Smooth muscle cell (in vitro differentiated cells): ENCODE measurements around the gene BTG1. TPM values are rescaled to one million over a fixed set of nuclear protein-coding genes. Genes with fewer than 3 reads are reported as not detected.

Experiments
- DNase-seq: peaks from one replicate; lab custom pipeline; 2025; ENCODE audit not compliant: unreplicated experiment; lab: John Stamatoyannopoulos, UW
- H2AFZ ChIP-seq: fragments of 200-600 bp; sonication (generic); 2 replicates; pipeline ENCODE4 v1.6.0; 2016; ENCODE audit warnings: antibody characterized with exemption, low read depth, mild to moderate bottlenecking
- H3F3A ChIP-seq: fragments of 200-600 bp; sonication (generic); 2 replicates; pipeline ENCODE4 v1.6.0; 2017; ENCODE audit warnings: antibody characterized with exemption, low read depth
- H3K27ac ChIP-seq: fragments of 200-600 bp; sonication (generic); 2 replicates; pipeline ENCODE4 v1.5.1; 2016; ENCODE audit warnings: low read depth, mild to moderate bottlenecking
- H3K27me3 ChIP-seq: fragments of 200-600 bp; sonication (generic); 2 replicates; pipeline ENCODE4 v1.6.1; 2016; ENCODE audit warnings: low read depth, mild to moderate bottlenecking
- H3K36me3 ChIP-seq: fragments of 200-600 bp; sonication (generic); 2 replicates; pipeline ENCODE4 v1.5.1; 2016; ENCODE audit warnings: low read depth
- H3K4me1 ChIP-seq: fragments of 200-600 bp; sonication (generic); 2 replicates; pipeline ENCODE4 v1.5.1; 2016; ENCODE audit warnings: low read depth
- H3K4me2 ChIP-seq: fragments of 200-600 bp; sonication (generic); 2 replicates; pipeline ENCODE4 v1.6.0; 2016; ENCODE audit warnings: mild to moderate bottlenecking
- H3K4me3 ChIP-seq: fragments of 200-600 bp; sonication (generic); 2 replicates; pipeline ENCODE4 v1.5.1; 2016; ENCODE audit warnings: mild to moderate bottlenecking
- H3K79me2 ChIP-seq: fragments of 200-600 bp; sonication (generic); 2 replicates; pipeline ENCODE4 v1.6.0; 2016; ENCODE audit warnings: low read depth, mild to moderate bottlenecking
- H3K9ac ChIP-seq: fragments of 200-600 bp; sonication (generic); 2 replicates; pipeline ENCODE4 v1.6.0; 2016; ENCODE audit warnings: low read depth
- H3K9me3 ChIP-seq: fragments of 200-600 bp; sonication (generic); replicated peaks from 2 replicates; pipeline ENCODE4 v1.5.1; 2016; ENCODE audit warnings: low read depth
- H4K20me1 ChIP-seq: fragments of 200-600 bp; sonication (generic); 2 replicates; pipeline ENCODE4 v1.6.0; 2016; ENCODE audit warnings: low read depth
- WGBS: methylation state at CpG from one replicate; pipeline ENCODE4 v1.1.7; 2016; ENCODE audit warnings: low lambda C conversion rate; 5-methylcytosine and 5-hydroxymethylcytosine counted together
- polyA plus RNA-seq: library from polyadenylated mRNA; unstranded; fragments of >200 nt; fragmentation: Nextera tagmentation; extraction: Ambion mirVana; gene quantifications from 2 replicates; pipeline ENCODE4 v1.2.1, GENCODE V29; 2016
- total RNA-seq: library from RNA; depleted of rRNA; stranded (reverse); fragments of >200 nt; gene quantifications from 2 replicates; pipeline ENCODE4 v1.2.3, GENCODE V29; 2014
- TF ChIP-seq, protein P1 (sequence below): fragments of 200-600 bp; sonication (generic); IDR thresholded peaks from 2 replicates; pipeline ENCODE4 v1.5.1; 2017; ENCODE audit warnings: borderline replicate concordance, mild to moderate bottlenecking, antibody characterized with exemption; ENCODE audit not compliant: insufficient read depth, poor library complexity, severe bottlenecking

BTG1 gene, protein sequence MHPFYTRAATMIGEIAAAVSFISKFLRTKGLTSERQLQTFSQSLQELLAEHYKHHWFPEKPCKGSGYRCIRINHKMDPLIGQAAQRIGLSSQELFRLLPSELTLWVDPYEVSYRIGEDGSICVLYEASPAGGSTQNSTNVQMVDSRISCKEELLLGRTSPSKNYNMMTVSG
- total RNA-seq, result 37.6 and 42.1 TPM in 2 replicates
- 70.4 and 108 TPM in 2 replicates for polyA plus RNA-seq

DNA sequence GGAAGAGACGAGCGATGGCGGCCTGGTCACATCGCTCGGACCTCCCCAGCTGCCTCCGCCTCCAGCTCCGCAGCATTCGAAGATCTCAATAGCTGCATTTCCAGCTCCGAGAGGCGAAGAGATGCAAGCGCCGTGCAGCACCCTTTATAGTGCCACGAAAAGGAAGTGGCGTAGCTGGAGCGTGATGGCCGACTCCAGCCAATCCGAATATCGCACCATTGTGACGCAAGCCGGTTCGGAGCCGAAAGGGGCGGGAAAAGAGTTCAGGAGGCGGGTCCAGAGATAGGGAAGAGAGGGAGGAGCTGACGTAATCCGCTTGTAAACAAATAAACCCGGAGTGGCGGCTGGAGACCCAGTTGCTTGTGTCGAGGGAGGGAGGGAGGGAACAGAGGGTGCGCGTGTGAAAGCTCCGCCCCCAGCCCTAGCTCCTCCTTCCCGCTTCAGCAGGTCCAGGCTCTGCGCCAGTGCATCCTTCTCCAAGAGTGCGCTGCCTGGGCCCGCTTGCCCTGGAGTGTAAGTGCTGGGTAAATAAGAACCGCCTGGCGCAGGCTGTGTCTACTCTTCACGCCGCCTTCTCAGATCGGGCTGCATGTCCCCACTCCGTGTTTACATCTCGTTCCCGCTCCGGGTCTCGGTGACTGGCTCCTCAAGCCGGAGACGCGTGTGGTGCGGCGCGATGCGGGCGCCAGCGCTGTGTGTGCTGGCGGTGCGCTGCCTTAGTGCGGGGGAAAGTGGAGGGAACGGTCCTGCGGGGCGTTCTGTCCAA, at the start of gene BTG1:
BTG1 (minus strand) TSS at position 116 of the 766 bp plus-strand sequence. CDS start 311 bp downstream, outside the sequence.
- Histone ChIP-seq H3K27ac (peak within 1 kb of the TSS; percentile 91), H3K36me3 (no peaks in the 10 kb centered on the region), H3K4me1 (peaks cover 42% of the 10 kb centered on the region), H3K9me3 (no peaks in the 10 kb centered on the region), H3K4me3 (peak within 1 kb of the TSS; percentile 92), H3F3A (peaks cover 19% of the 10 kb centered on the region), H4K20me1 (peaks cover 44% of the 10 kb centered on the region), H3K79me2 (peaks cover 45% of the 10 kb centered on the region), H2AFZ (peak within 1 kb of the TSS; percentile 92), H3K27me3 (no peaks in the 10 kb centered on the region), H3K4me2 (peak within 1 kb of the TSS; percentile 92), H3K9ac (peak within 1 kb of the TSS; percentile 96)
- WGBS, result 1% methylated on average over 57 of the region's 61 CpGs
- TF ChIP-seq, protein P1, sequence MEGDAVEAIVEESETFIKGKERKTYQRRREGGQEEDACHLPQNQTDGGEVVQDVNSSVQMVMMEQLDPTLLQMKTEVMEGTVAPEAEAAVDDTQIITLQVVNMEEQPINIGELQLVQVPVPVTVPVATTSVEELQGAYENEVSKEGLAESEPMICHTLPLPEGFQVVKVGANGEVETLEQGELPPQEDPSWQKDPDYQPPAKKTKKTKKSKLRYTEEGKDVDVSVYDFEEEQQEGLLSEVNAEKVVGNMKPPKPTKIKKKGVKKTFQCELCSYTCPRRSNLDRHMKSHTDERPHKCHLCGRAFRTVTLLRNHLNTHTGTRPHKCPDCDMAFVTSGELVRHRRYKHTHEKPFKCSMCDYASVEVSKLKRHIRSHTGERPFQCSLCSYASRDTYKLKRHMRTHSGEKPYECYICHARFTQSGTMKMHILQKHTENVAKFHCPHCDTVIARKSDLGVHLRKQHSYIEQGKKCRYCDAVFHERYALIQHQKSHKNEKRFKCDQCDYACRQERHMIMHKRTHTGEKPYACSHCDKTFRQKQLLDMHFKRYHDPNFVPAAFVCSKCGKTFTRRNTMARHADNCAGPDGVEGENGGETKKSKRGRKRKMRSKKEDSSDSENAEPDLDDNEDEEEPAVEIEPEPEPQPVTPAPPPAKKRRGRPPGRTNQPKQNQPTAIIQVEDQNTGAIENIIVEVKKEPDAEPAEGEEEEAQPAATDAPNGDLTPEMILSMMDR, result no peak
- peak; percentile 100 for DNase-seq

DNA sequence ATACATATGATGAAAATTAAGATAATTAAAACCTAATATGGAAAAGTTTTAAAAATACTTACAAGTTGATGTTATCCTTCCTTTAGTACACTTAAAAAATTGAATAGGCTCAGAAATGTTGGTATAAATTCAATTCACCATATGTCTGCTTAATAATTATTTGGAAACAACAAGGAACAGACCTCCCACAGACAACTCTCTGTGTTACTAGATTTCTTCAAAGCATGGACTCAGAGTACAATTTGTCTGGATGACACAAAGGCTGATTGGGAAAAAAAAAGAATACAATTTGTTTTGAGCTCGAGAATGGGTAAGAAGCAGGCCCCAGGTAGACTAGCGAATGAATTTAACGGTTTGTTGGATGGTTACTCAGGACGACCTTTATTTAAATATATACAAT, 48.9 kb upstream of the BTG1 start:
- H3K79me2 ChIP-seq, result no peaks in the 10 kb centered on the region
- H4K20me1 ChIP-seq, result no peaks in the 10 kb centered on the region
- no peak overlapping the region for H3K27ac ChIP-seq
- no peak overlapping the region for H3K9ac ChIP-seq
- TF ChIP-seq, protein P1, result no peak
- no peak overlapping the region for H3K4me2 ChIP-seq
- no peak for DNase-seq
- H2AFZ ChIP-seq, result no peak overlapping the region
- H3K4me1 ChIP-seq, result peaks cover 6% of the 10 kb centered on the region
- H3F3A ChIP-seq, result no peaks in the 10 kb centered on the region
- no peaks in the 10 kb centered on the region for H3K9me3 ChIP-seq
- H3K4me3 ChIP-seq, result no peak overlapping the region
- WGBS, result 86% methylated on average over 4 of the region's 4 CpGs
- no peaks in the 10 kb centered on the region for H3K36me3 ChIP-seq
- H3K27me3 ChIP-seq, result no peaks in the 10 kb centered on the region

DNA sequence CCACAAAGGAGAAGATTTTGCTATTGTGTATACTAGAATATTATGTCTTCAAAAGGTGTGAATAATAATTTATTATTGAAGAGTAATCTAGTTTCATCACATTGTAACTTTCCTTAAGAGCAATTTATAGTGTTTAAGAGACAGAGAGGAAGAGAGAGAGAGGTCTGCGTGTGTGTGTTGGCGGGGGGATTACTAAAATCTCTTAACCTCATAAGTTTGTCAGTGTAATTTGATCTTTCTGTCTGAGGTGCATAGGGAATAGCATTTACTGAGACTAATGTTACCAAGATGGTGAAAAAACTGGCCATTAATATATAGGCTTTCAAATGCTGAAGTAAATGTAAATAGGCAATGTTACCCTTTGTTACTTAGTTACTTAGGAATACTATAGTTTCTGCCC, 48.2 kb upstream of the BTG1 start:
- Histone ChIP-seq H3K27me3 (no peaks in the 10 kb centered on the region), H3F3A (no peaks in the 10 kb centered on the region), H3K9me3 (no peaks in the 10 kb centered on the region), H3K9ac (no peak overlapping the region), H3K79me2 (no peaks in the 10 kb centered on the region), H3K4me3 (no peak overlapping the region), H3K4me2 (no peak overlapping the region), H4K20me1 (no peaks in the 10 kb centered on the region), H2AFZ (no peak overlapping the region), H3K27ac (no peak overlapping the region), H3K36me3 (no peaks in the 10 kb centered on the region), H3K4me1 (peaks cover 6% of the 10 kb centered on the region)
- no peak for DNase-seq
- TF ChIP-seq, protein P1, result no peak
- 26% methylated on average over 2 of the region's 2 CpGs for WGBS

DNA sequence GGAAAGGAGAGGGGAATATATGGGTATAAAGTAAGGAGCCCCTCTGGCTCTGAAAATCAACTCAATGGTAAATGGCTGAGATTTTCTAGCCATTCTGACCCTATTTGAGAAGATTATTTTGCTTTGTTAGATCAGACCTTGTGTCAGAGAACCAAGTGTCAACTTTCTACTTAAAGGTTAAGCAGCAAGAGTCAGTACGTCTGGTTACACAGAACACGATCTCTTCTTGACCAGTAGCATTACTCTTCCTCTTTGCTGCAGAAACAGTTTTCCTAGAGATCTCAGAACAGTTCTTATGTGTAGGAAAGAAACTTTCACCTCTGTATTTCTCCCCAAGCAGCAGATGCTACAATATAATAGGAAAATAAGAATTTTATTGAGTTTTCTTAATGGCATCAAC, 47.4 kb upstream of the BTG1 start:
- H3K4me1 ChIP-seq, result peaks cover 6% of the 10 kb centered on the region
- H3K9me3 ChIP-seq, result no peaks in the 10 kb centered on the region
- H3K4me3 ChIP-seq, result no peak overlapping the region
- no peak overlapping the region for H2AFZ ChIP-seq
- no peaks in the 10 kb centered on the region for H3K36me3 ChIP-seq
- no peak overlapping the region for H3K9ac ChIP-seq
- no peak overlapping the region for H3K27ac ChIP-seq
- TF ChIP-seq, protein P1, result no peak
- 49% methylated on average over 2 of the region's 2 CpGs for WGBS
- H4K20me1 ChIP-seq, result no peaks in the 10 kb centered on the region
- DNase-seq, result no peak
- no peaks in the 10 kb centered on the region for H3K27me3 ChIP-seq
- no peaks in the 10 kb centered on the region for H3F3A ChIP-seq
- H3K4me2 ChIP-seq, result no peak overlapping the region
- H3K79me2 ChIP-seq, result no peaks in the 10 kb centered on the region
